SK-N-MC (cell line): ENCODE data around the gene NUP153.

ENCODE experiments used
- EZH2 ChIP-seq: fragments of 200-600 bp; sonication (generic); IDR thresholded peaks from one replicate; pipeline ENCODE4 v1.6.1; 2017; ENCODE audit warnings: antibody characterized with exemption
- POLR2AphosphoS5 ChIP-seq: IDR thresholded peaks from 2 replicates; pipeline ENCODE4 v1.6.1; 2012; ENCODE audit warnings: mild to moderate bottlenecking, low read depth, low read length, borderline replicate concordance

DNA sequence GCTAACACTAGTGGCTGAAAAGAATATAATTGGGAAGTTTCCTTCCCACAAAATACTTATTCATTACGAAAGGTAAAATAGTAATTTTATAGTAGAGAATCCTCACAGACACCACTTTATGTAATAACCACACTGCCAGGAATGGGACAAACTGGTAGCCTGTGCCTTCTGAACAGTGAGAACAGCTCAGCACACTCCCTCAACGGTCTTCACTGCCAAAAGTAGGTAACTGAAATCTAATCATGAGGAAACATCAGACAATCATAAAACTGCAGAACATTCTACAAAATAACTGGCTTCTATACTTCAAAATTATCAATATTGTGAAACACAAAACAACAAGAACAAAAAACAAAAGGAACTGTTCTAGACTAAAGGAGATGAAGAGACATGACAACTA, 44.1 kb downstream of the NUP153 start:
- TF ChIP-seq EZH2 = no peak
- TF ChIP-seq POLR2AphosphoS5 = no peak
